GM19397 (cell line): ENCODE data around the gene SP8.

ENCODE experiments used
- ATAC-seq: cut with Tn5 transposase; IDR thresholded peaks from one replicate; pipeline ENCODE4 v1.9.1; 2021; ENCODE audit warnings: mild to moderate bottlenecking, moderate library complexity; ENCODE audit not compliant: unreplicated experiment

SP8 gene

GRCh38 chr7:20776214-20776911 lies 10.3 kb downstream of the SP8 start:
- ATAC-seq, result no peak

DNA sequence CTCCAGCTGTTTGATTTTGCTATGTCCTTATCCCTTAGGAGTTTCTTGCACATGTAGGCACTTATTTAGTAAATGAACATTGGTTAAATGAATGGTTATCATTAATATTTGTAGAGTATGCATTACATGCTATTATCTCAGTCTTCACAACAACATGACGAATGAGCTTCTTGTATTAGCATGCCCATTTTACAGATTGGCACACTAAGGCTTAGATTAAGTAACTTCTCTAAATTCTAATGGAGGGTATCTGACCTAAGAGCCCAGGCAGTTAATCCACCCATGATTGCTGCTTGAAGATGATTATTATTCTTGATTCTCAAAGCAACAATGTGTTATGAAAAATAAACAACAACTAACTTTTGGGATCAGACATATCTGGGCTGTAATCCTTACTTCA lies 32.7 kb downstream of the SP8 start:
- no peak for ATAC-seq

GRCh38 chr7:20749906-20750305 lies 36.8 kb downstream of the SP8 start:
- no peak for ATAC-seq

- ATAC-seq, result no peak
Measured at GRCh38 chr7:20748853-20749252, 37.8 kb downstream of the SP8 start.

GRCh38 chr7:20747001-20747400 lies 39.7 kb downstream of the SP8 start:
- ATAC-seq, result no peak

- ATAC-seq, result no peak
Measured at GRCh38 chr7:20745702-20746101, 41.0 kb downstream of the SP8 start.

GRCh38 chr7:20744954-20745446 lies 41.7 kb downstream of the SP8 start:
- no peak for ATAC-seq

DNA sequence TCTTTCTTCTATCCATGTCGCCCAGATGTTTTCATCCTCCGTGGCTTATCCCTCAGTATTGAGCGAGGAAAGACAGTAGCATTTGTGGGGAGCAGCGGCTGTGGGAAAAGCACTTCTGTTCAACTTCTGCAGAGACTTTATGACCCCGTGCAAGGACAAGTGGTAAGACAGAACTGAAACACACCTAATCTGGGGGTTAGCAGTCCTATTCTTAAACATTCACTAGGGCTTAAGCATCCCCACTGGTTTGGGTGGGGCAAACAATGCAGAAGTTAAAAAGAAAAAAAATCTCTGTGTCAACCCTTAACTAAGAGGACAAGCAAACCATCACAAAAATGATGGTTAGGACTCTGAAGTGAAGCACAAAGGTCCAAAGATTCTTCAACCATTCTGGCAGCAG lies 43.8 kb downstream of the SP8 start:
- ATAC-seq, result no peak

GRCh38 chr7:20741801-20742200 lies 44.9 kb downstream of the SP8 start:
- ATAC-seq, result peak; percentile 47

- ATAC-seq, result no peak
Measured at GRCh38 chr7:20738518-20739481, 47.9 kb downstream of the SP8 start.

DNA sequence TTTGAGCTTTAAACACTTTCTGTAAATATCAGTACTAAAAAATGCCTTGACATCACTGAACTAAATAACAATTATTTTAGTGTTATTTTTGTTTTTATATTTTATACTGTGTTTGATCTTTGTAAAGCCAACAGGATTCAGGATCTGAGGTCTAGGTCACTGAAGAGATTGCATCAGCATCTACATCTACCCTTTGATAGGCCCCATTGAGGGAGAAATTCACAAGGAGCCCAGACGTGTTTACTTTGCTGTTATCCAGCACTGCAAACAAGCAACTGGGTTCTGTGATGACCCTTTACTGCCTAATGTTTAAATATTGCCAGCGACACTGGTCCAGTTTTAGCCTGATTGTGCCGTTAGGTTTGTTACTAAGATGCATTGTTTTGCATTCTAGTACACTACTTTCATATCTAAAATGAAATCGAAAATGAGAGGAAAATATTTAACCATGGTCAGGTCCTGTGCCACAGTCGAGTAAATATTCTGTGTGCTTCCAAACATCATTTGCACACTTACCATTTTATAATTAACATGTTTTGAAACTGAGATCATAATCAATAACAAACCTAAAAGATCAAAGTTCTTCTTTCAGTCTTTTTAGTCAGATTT lies 48.7 kb downstream of the SP8 start:
- peak; percentile 57 for ATAC-seq

DNA sequence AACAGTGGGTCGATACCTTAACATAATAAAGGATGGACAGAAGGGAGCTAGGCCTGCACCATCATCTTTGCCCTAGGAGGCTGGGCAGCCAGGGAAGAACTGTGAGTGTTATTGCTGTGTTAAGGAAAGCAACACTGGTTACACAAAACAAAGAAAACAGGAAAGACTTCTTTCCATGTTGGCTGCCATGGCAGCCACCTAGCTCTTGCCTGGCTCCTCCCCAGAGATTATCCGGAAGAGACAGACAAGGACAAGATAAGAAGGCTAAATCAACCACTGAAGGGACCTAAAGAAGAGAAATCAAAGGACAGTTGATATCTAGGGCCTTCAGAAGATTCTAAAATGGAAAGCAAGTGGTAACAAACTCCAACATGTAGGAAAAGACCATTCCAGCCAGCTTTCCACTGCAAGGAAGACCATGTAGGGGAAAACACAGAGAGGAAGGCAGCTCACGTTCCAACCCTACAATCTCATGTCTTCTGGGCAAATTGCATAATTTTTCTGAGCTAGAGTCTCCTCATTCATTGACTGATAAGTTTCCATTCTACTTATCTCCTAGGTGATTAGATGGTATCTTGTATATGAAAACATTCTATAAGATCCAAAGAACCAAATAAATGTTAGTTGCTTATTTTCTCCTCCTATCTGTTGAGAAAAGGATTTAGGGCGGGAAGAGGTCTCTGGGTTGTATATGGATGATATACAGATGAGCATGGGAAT lies 51.2 kb downstream of the SP8 start:
- no peak for ATAC-seq
